Psoas muscle (tissue), 8 donors: ENCODE data around the gene DNAH6. TPM values are rescaled to one million over a fixed set of nuclear protein-coding genes. Genes with fewer than 3 reads are reported as not detected.

ENCODE experiments used
- ATAC-seq, 4 donors: fragments of 200-7000 bp; cut with Tn5 transposase; one replicate each; pipeline ENCODE4 v1.9.1; 2020; ENCODE audit warnings: moderate library complexity in 3 of 4, mild to moderate bottlenecking in 2 of 4
- DNase-seq, 2 donors: peaks; one replicate each; pipeline ENCODE4 v3.0.0-alpha.2; 2020
- H3K27ac ChIP-seq: fragments of 200-600 bp; one replicate; pipeline ENCODE4 v1.8.0; 2022
- H3K27me3 ChIP-seq, 3 donors: fragments of 200-600 bp in 1 of 3; one replicate each; pipeline versions ENCODE4 v1.6.1 to v1.8.0; 2013 to 2022; ENCODE audit warnings: low read length in 2 of 3, mild to moderate bottlenecking in 2 of 3, moderate library complexity in 1 of 3; ENCODE audit not compliant: insufficient read depth in 3 of 3
- H3K36me3 ChIP-seq, 2 donors: fragments of 200-600 bp in 1 of 2; one replicate each; pipeline versions ENCODE4 v1.6.1 to v1.8.0; 2013 to 2022; ENCODE audit warnings: low read depth in 1 of 2, mild to moderate bottlenecking in 1 of 2, moderate library complexity in 1 of 2; ENCODE audit not compliant: insufficient read depth in 1 of 2
- H3K4me1 ChIP-seq: fragments of 200-600 bp; one replicate; pipeline ENCODE4 v1.8.0; 2022
- H3K4me3 ChIP-seq: fragments of 200-600 bp; one replicate; pipeline ENCODE4 v1.8.0; 2022; ENCODE audit warnings: mild to moderate bottlenecking
- H3K9me3 ChIP-seq: fragments of 200-600 bp; one replicate; pipeline ENCODE4 v1.8.0; 2022
- WGBS, 3 donors: extraction: QIAGEN DNeasy Blood & Tissue Kit; methylation state at CpG; one replicate each; pipeline versions ENCODE4 v1.1.6 to v1.1.7; 2013; 5-methylcytosine and 5-hydroxymethylcytosine counted together
- intact Hi-C, 2 donors: fragments of 100-400 bp; cut with DNase I; formaldehyde crosslinking; loops; one replicate each; pipeline versions ENCODE4 v1.11.0 to v1.14.2; 2022
- polyA plus RNA-seq, 3 donors: library from polyadenylated mRNA; stranded (reverse); fragments of 200-250 nt; gene quantifications; one replicate each; pipeline ENCODE4 v1.2.3, GENCODE V29; 2013
- total RNA-seq, 4 donors: library from RNA; stranded (reverse); fragmentation: NEBNext Ultra II Directional in 2 of 4; extraction: Animal tissue kit (Norgen Biotek cat#: 25700) in 2 of 4; gene quantifications; one replicate each; pipeline versions ENCODE4 v1.2.1 to v1.2.4, GENCODE V29; 2021 to 2023
- TF ChIP-seq, protein P1 (sequence below): fragments of 200-600 bp; IDR thresholded peaks from one replicate; pipeline ENCODE4 v1.8.0; 2022; ENCODE audit warnings: antibody characterized with exemption
- donor health status: healthy with polysubstance abuse.
- donor health status: DM: no; HTN: no; CAD: no; lungs with moderate emphysema.
- donor health status: Bipolar disorder and iron deficiency.
- donor health status: healthy.
- donor health status: DM: yes; HTN: yes; CAD: no.
- donor health status: DM: no; HTN: no; CAD: no.
- donor health status: DM: no; HTN: no; CAD: no.
- donor health status: DM: yes; HTN: yes; CAD: no.

The DNAH6 gene
- total and polyA plus RNA-seq, 7 donors: 0.01 to 0.09 (median 0.07) TPM; not detected in 3

DNA sequence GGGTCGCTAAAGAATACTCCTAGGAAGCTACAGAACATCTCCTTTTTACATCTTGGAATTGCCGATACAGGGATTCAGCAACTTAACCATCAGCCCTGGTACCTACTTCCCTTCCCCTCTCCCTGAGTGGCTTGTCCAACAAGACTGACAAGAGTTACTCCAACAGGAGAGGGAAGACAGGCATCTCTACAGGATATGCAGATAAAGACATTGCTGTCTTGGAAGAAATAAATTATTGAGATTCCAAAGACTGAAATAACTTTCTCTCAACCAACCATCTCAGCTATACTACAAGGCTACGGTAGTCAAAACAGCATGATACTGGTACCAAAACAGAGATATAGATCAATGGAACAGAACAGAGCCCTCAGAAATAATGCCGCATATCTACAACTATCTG lies 277.3 kb downstream of the DNAH6 start:
- Histone ChIP-seq H3K4me3 (no peak overlapping the region), H3K9me3 (no peaks in the 10 kb centered on the region), H3K4me1 (no peaks in the 10 kb centered on the region), H3K36me3 (no peaks in the 10 kb centered on the region), H3K27ac (no peak overlapping the region), H3K27me3 (no peaks in the 10 kb centered on the region)
- ATAC-seq (no peak), DNase-seq (no peak)
- TF ChIP-seq, protein P1, sequence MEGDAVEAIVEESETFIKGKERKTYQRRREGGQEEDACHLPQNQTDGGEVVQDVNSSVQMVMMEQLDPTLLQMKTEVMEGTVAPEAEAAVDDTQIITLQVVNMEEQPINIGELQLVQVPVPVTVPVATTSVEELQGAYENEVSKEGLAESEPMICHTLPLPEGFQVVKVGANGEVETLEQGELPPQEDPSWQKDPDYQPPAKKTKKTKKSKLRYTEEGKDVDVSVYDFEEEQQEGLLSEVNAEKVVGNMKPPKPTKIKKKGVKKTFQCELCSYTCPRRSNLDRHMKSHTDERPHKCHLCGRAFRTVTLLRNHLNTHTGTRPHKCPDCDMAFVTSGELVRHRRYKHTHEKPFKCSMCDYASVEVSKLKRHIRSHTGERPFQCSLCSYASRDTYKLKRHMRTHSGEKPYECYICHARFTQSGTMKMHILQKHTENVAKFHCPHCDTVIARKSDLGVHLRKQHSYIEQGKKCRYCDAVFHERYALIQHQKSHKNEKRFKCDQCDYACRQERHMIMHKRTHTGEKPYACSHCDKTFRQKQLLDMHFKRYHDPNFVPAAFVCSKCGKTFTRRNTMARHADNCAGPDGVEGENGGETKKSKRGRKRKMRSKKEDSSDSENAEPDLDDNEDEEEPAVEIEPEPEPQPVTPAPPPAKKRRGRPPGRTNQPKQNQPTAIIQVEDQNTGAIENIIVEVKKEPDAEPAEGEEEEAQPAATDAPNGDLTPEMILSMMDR: no peak
- WGBS, 3 donors: 85 to 91% (median 87%) methylated on average over 3 to 4 of the region's 4 CpGs
- intact Hi-C loops: no loop called here

DNA sequence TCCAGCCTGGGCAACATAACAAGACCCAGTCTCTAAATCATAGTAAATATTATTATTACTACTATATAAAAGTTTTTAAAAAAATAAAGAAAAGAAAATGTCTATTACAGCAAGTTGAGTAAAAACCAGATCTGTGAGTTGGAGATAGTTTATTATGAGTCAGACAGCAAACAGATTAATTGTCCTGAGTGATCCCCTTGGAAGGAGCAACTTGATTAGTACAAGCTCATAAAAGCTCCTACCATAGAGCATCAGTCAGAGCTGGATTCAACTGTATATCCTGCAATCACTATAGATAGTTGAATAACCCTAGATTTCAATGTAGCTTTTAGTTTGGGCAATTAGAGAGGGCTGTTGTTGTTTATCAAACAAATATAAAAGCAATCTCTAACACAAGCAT lies 280.5 kb downstream of the DNAH6 start:
- Histone ChIP-seq H3K4me1 (no peaks in the 10 kb centered on the region), H3K9me3 (no peaks in the 10 kb centered on the region), H3K36me3 (no peaks in the 10 kb centered on the region), H3K27me3 (no peaks in the 10 kb centered on the region), H3K4me3 (no peak overlapping the region), H3K27ac (no peak overlapping the region)
- TF ChIP-seq, protein P1: no peak
- ATAC-seq (no peak), DNase-seq (no peak)
- intact Hi-C loops: no loop called here

DNA sequence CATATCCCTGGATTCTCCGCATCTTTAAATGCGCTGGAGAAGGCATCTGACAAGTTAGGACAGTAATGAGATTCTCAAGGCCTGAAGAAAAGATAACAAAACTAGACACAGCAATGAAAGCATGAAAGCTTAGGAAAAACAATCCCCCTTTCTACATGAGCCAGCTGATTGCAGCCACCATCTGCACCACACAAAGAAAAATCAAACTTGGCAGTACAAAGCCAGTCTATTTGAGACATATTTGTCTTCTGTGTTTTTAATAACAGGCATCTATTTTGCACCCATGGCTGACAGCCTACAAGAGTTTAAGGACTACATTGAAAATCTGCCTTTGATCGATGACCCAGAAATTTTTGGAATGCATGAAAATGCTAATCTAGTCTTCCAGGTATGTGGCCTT lies 281.0 kb downstream of the DNAH6 start:
- H3K27me3 ChIP-seq: no peaks in the 10 kb centered on the region
- no peaks in the 10 kb centered on the region for H3K36me3 ChIP-seq
- TF ChIP-seq, protein P1: no peak
- intact Hi-C loops: no loop called here
- no peak overlapping the region for H3K4me3 ChIP-seq
- no peaks in the 10 kb centered on the region for H3K9me3 ChIP-seq
- 74 to 86% (median 80%) methylated on average over 3 of the region's 3 CpGs for WGBS, 3 donors
- no peaks in the 10 kb centered on the region for H3K4me1 ChIP-seq
- no peak overlapping the region for H3K27ac ChIP-seq
- ATAC-seq (no peak), DNase-seq (no peak)

DNA sequence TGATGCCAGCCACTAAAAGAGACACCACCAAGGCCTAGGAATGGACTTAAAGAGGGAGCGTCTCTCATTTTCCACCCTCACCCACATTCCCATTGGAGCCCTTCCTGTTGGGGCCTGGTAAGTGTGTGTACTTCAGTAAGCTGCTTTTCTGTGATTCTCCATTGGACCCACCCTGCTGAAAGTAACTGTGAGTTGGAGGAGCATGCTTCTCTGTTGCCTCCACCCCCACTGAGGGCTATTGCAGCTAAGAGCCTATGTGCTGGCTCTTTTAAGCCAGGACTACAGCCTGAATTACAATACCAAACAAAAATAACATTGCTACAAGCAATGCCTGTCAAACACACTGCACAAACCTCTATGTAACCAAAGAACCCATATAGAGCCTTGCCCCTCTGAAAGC lies 283.5 kb downstream of the DNAH6 start:
- DNase-seq (no peak), ATAC-seq (no peak)
- Histone ChIP-seq H3K27ac (no peak overlapping the region), H3K9me3 (no peaks in the 10 kb centered on the region), H3K36me3 (no peaks in the 10 kb centered on the region), H3K4me3 (no peak overlapping the region), H3K4me1 (no peaks in the 10 kb centered on the region), H3K27me3 (no peaks in the 10 kb centered on the region)
- WGBS, 3 donors: 100% methylated on average over 1 of the region's 1 CpG
- TF ChIP-seq, protein P1: no peak
- intact Hi-C loops: no loop called here

DNA sequence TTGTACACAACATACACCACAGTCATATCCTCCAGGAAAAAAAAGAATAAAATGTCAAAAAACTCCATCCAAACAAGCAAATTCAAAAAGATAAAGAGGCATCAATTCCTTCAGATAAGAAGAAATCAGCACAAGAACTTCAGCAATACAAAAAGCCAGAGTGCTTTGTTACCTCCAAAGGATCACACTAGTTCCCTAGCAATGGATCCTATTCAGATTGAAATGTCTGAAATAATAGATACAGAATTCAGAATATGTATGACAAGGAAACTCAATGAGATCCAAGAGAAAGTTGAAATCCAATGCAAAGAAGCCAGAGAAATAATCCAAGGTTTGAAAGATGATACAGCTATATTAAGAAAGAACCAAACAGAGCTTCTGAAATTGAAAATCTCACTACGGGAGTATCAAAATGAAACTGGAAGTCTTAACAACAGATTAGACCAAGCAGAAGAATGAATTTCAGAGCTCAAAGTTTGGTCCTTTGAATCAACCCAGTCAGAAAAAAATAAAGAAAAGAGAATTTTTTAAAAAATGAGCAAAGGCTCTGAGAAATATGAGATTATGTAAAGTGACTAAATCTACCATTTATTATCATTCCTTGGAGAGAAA lies 284.0 kb downstream of the DNAH6 start:
- 36 to 51% (median 50%) methylated on average over 1 of the region's 1 CpG for WGBS, 3 donors
- H3K27me3 ChIP-seq: no peaks in the 10 kb centered on the region
- TF ChIP-seq, protein P1: no peak
- no peaks in the 10 kb centered on the region for H3K4me1 ChIP-seq
- ATAC-seq (no peak), DNase-seq (no peak)
- no peak overlapping the region for H3K4me3 ChIP-seq
- no peak overlapping the region for H3K27ac ChIP-seq
- intact Hi-C loops: no loop called here
- H3K9me3 ChIP-seq: no peaks in the 10 kb centered on the region
- no peaks in the 10 kb centered on the region for H3K36me3 ChIP-seq
